Adrenal gland (tissue), 12 donors: ENCODE data around the gene IGSF3. TPM values are rescaled to one million over a fixed set of nuclear protein-coding genes. Genes with fewer than 3 reads are reported as not detected.
"Not testable (repeated sequence)": the region's sequence is repeated elsewhere in the genome, so short reads cannot be mapped to it uniquely, and the experiment has no call there.

ENCODE experiments used
- DNase-seq, 7 donors: peaks; one replicate each; pipeline ENCODE4 v3.0.0-alpha.2; 2019 to 2020
- H3K27ac ChIP-seq, 5 donors: fragments of 200-600 bp; sonication (generic) in 4 of 5; 1 replicate in 3 of 5; 2 replicates in 2 of 5; pipeline versions ENCODE4 v1.5.1 to v1.8.0; 2016 to 2020; ENCODE audit warnings: mild to moderate bottlenecking in 1 of 5
- H3K27me3 ChIP-seq: fragments of 200-600 bp; 2 replicates; pipeline ENCODE4 v1.8.0; 2021
- H3K36me3 ChIP-seq, 2 donors: fragments of 200-600 bp; replicated peaks in 1 of 2; 1 replicate in 1 of 2; 2 replicates in 1 of 2; pipeline versions ENCODE4 v1.5.1 to v1.8.0; 2018 to 2022
- H3K4me1 ChIP-seq, 2 donors: fragments of 200-600 bp; replicated peaks in 1 of 2; 1 replicate in 1 of 2; 2 replicates in 1 of 2; pipeline versions ENCODE4 v1.5.1 to v1.8.0; 2018 to 2021
- H3K4me3 ChIP-seq, 4 donors: fragments of 200-600 bp; sonication (generic) in 3 of 4; one replicate each; pipeline ENCODE4 v1.5.1; 2016 to 2018
- H3K9me3 ChIP-seq, 3 donors: fragments of 200-600 bp; sonication (generic) in 1 of 3; replicated peaks in 1 of 3; 1 replicate in 2 of 3; 2 replicates in 1 of 3; pipeline versions ENCODE4 v1.5.1 to v1.8.0; 2016 to 2021
- CTCF ChIP-seq, 6 experiments: fragments of 450-650 bp in 4 of 6; fragments of 200-600 bp in 2 of 6; sonication (generic) in 1 of 6; IDR thresholded peaks; 1 replicate in 5 of 6; 2 replicates in 1 of 6; pipeline versions ENCODE4 v1.5.1 to v1.8.0; 2016 to 2021; ENCODE audit warnings: antibody characterized with exemption in 6 of 6, mild to moderate bottlenecking in 2 of 6, moderate library complexity in 1 of 6
- POLR2A ChIP-seq, 2 donors: fragments of 450-650 bp; IDR thresholded peaks; one replicate each; pipeline ENCODE4 v1.6.1; 2017; ENCODE audit warnings: antibody characterized with exemption in 2 of 2, mild to moderate bottlenecking in 2 of 2, moderate library complexity in 1 of 2
- WGBS, 4 donors: extraction: QIAGEN DNeasy Blood & Tissue Kit in 2 of 4; methylation state at CpG; one replicate each; pipeline versions ENCODE4 v1.1.5 to v1.1.7; 2013 to 2017; 5-methylcytosine and 5-hydroxymethylcytosine counted together
- intact Hi-C, 2 donors: fragments of 100-400 bp; cut with DNase I; formaldehyde crosslinking; loops; one replicate each; pipeline versions ENCODE4 v1.14.1 to v1.15.0; 2022 to 2023
- polyA plus RNA-seq, 3 donors: library from polyadenylated mRNA; stranded (reverse); fragments of 200-250 nt in 2 of 3; fragments of 350-450 nt in 1 of 3; fragmentation: Illumina TruSeq in 1 of 3; extraction: RNeasy Lipid Tissue Mini Kit (QIAGEN cat#74804) in 1 of 3; gene quantifications; one replicate each; pipeline ENCODE4 v1.2.3, GENCODE V29; 2013 to 2014
- total RNA-seq, 9 donors: library from RNA; depleted of rRNA in 4 of 9; stranded (reverse); fragments of >200 nt in 4 of 9; fragments of 120-200 nt in 1 of 9; fragmentation: NEBNext Ultra II Directional in 1 of 9; extraction: Animal tissue kit (Norgen Biotek cat#: 25700) in 1 of 9; gene quantifications; one replicate each; pipeline versions ENCODE4 v1.1.0 to v1.2.4, GENCODE V29; 2013 to 2023
- donor health status: healthy with polysubstance abuse.
- donor health status: Bipolar disorder and iron deficiency.
- donor health status: DM: yes; HTN: yes; CAD: no.
- donor health status: DM: no; HTN: no; CAD: no.
- donor health status: DM: no; HTN: no; CAD: no.
- donor health status: DM: yes; HTN: yes; CAD: no.

IGSF3 gene
- total and polyA plus RNA-seq, 12 donors, result 0.67 to 12.1 (median 2.2) TPM

GRCh38 chr1:116631996-116632925, 35.3 kb downstream of the IGSF3 start:
- intact Hi-C loops, H3K9me3 ChIP-seq, H3K27ac ChIP-seq, DNase-seq, H3K4me1 ChIP-seq, H3K27me3 ChIP-seq, H3K4me3 ChIP-seq, H3K36me3 ChIP-seq: not testable (repeated sequence)
- WGBS, 4 donors, result 71 to 80% (median 72%) methylated on average over 10 of the region's 10 CpGs

- H3K27me3 ChIP-seq, intact Hi-C loops, DNase-seq, H3K4me3 ChIP-seq, H3K36me3 ChIP-seq, H3K9me3 ChIP-seq, H3K27ac ChIP-seq, H3K4me1 ChIP-seq: not testable (repeated sequence)
- WGBS, 4 donors, result 43 to 54% (median 46%) methylated on average over 2 of the region's 2 CpGs
Observed at GRCh38 chr1:116631554-116631953, 36.0 kb downstream of the IGSF3 start.

DNA sequence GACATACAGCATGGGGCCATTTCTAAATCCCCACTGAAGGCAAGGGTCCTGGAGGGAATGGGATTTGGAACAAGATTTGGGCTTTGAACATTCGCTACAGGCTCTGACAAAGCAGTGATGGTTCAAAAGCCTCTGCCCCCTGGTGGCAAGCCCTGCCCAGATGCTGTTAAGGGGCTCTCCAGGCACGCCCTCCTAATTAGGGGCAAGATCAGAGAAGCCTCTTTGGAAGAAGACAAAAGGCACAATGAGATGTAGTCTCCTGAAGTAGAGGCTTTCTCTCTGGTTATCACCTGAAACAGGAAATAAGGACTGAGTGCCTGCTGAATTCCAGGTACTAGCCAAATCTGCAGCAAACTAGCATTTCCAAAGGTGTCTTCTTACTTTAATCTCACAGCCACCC, 37.5 kb downstream of the IGSF3 start:
- intact Hi-C loops, H3K27ac ChIP-seq, H3K9me3 ChIP-seq, H3K27me3 ChIP-seq, DNase-seq, H3K36me3 ChIP-seq, H3K4me3 ChIP-seq, H3K4me1 ChIP-seq: not testable (repeated sequence)
- WGBS, 4 donors, result 90 to 93% (median 92%) methylated on average over 2 of the region's 2 CpGs; no CpG with 5 or more reads in 1 of the 4 donors

GRCh38 chr1:116629441-116629840, 38.1 kb downstream of the IGSF3 start:
- H3K4me1 ChIP-seq, H3K9me3 ChIP-seq, H3K27me3 ChIP-seq, H3K4me3 ChIP-seq, H3K36me3 ChIP-seq, intact Hi-C loops, H3K27ac ChIP-seq, DNase-seq: not testable (repeated sequence)
- 97 to 100% (median 99%) methylated on average over 2 of the region's 2 CpGs for WGBS, 4 donors

GRCh38 chr1:116628448-116628847, 39.1 kb downstream of the IGSF3 start:
- Histone ChIP-seq H3K4me3 (no peak overlapping the region), H3K4me1 (no peaks in the 10 kb centered on the region), H3K27ac (no peak overlapping the region), H3K9me3 (no peaks in the 10 kb centered on the region), H3K27me3 (no peaks in the 10 kb centered on the region), H3K36me3 (no peaks in the 10 kb centered on the region)
- TF ChIP-seq POLR2A (IDR thresholded peaks at IDR 0.05) (no peak), CTCF (IDR thresholded peaks at IDR 0.05) (no peak)
- DNase-seq, result no peak
- 86 to 100% (median 91%) methylated on average over 4 of the region's 4 CpGs for WGBS, 4 donors
- intact Hi-C loops, result no loop called here

- H3K4me3 ChIP-seq, H3K4me1 ChIP-seq, H3K27ac ChIP-seq, H3K9me3 ChIP-seq, H3K36me3 ChIP-seq, intact Hi-C loops, H3K27me3 ChIP-seq: not testable (repeated sequence)
- peak in 1 of 7 donors; percentile 72 for DNase-seq
- WGBS, 4 donors, result 77 to 87% (median 87%) methylated on average over 1 to 7 of the region's 7 CpGs
Observed at GRCh38 chr1:116627357-116627756, 40.2 kb downstream of the IGSF3 start.

DNA sequence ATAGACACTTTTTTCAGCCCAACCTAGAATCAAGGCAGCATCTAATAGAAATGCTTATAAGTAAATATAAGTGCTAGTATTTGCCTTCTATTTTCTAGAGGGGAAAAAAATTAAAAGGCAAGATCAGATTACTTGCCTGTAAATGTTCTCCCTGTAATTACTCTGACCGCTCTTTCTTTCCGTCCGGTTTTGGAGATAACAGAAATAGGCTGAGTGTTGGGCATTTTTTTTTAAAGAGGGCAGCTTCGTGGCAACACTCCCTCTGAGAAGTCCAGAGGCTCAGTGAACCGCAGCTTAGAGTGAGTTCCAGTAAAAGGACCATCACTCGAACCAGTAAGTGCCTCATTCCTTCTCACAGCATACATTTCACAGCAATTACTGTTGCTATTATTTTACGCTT, 40.6 kb downstream of the IGSF3 start:
- H3K36me3 ChIP-seq, intact Hi-C loops, H3K27ac ChIP-seq, H3K4me3 ChIP-seq, H3K4me1 ChIP-seq, H3K9me3 ChIP-seq, DNase-seq, H3K27me3 ChIP-seq: not testable (repeated sequence)
- WGBS, 4 donors, result 76 to 82% (median 80%) methylated on average over 7 of the region's 7 CpGs

GRCh38 chr1:116625155-116625554, 42.4 kb downstream of the IGSF3 start:
- H3K9me3 ChIP-seq, H3K4me3 ChIP-seq, intact Hi-C loops, H3K27me3 ChIP-seq, H3K27ac ChIP-seq, DNase-seq, H3K4me1 ChIP-seq, H3K36me3 ChIP-seq: not testable (repeated sequence)
- WGBS, 4 donors, result 66 to 76% (median 73%) methylated on average over 5 of the region's 5 CpGs
